ENCODE measurements around the gene CTNNA3.

- TF ChIP-seq CTCF (IDR thresholded peaks at IDR 0.05), result no peak
- no peak for TF ChIP-seq POLR2AphosphoS5 (IDR thresholded peaks at IDR 0.05; ENCODE audit: low read depth, low read length)
- no peak for TF ChIP-seq SIN3A (IDR thresholded peaks at IDR 0.05; ENCODE audit: borderline replicate concordance, insufficient read depth, low read depth, low read length)
These were observed 1109.9 kb downstream of the CTNNA3 start for GRCh38 chr10:66586073-66586472.
